Tibial nerve (tissue), 4 donors: Measurements from ENCODE around the gene ETNK1. TPM values are rescaled to one million over a fixed set of nuclear protein-coding genes. Genes with fewer than 3 reads are reported as not detected.

Experiments used
- DNase-seq, 2 donors: peaks; one replicate each; pipeline ENCODE4 v3.0.0-alpha.2; 2019; ENCODE audit warnings: low spot score in 2 of 2
- H3K27ac ChIP-seq, 4 donors: fragments of 200-600 bp; sonication (generic) in 3 of 4; one replicate each; pipeline ENCODE4 v1.5.1; 2017 to 2019; ENCODE audit warnings: mild to moderate bottlenecking in 1 of 4
- H3K27me3 ChIP-seq, 2 donors: fragments of 200-600 bp; sonication (generic) in 1 of 2; one replicate each; pipeline versions ENCODE4 v1.5.1 to v1.6.0; 2017 to 2019
- H3K36me3 ChIP-seq, 3 donors: fragments of 200-600 bp; sonication (generic); one replicate each; pipeline ENCODE4 v1.5.1; 2018 to 2019
- H3K4me1 ChIP-seq, 4 donors: fragments of 200-600 bp; sonication (generic) in 3 of 4; one replicate each; pipeline ENCODE4 v1.5.1; 2017 to 2019
- H3K4me3 ChIP-seq, 4 donors: fragments of 200-600 bp; sonication (generic) in 3 of 4; one replicate each; pipeline ENCODE4 v1.5.1; 2017 to 2019; ENCODE audit warnings: mild to moderate bottlenecking in 1 of 4, moderate library complexity in 1 of 4
- H3K9me3 ChIP-seq, 4 donors: fragments of 200-600 bp; sonication (generic) in 3 of 4; one replicate each; pipeline ENCODE4 v1.5.1; 2017 to 2019
- EP300 ChIP-seq, 2 donors: sonication (generic); formaldehyde crosslinking; IDR thresholded peaks; one replicate each; pipeline ENCODE4 v1.6.1; 2017; ENCODE audit warnings: antibody characterized with exemption in 2 of 2, mild to moderate bottlenecking in 1 of 2
- POLR2A ChIP-seq, 2 donors: fragments of 450-650 bp; IDR thresholded peaks; one replicate each; pipeline ENCODE4 v1.6.1; 2017; ENCODE audit warnings: antibody characterized with exemption in 2 of 2, mild to moderate bottlenecking in 2 of 2, moderate library complexity in 2 of 2
- WGBS, 2 donors: methylation state at CpG; one replicate each; pipeline ENCODE4 v1.1.5; 2018; 5-methylcytosine and 5-hydroxymethylcytosine counted together
- total RNA-seq, 4 donors: library from RNA; depleted of rRNA; stranded (reverse); fragments of >200 nt; gene quantifications; one replicate each; pipeline ENCODE4 v1.1.0, GENCODE V29; 2016
- TF ChIP-seq, protein P1 (sequence below), 5 experiments: fragments of 200-600 bp in 3 of 5; fragments of 450-650 bp in 2 of 5; sonication (generic) in 3 of 5; IDR thresholded peaks; one replicate each; pipeline ENCODE4 v1.5.1; 2016 to 2019; ENCODE audit warnings: antibody characterized with exemption in 5 of 5, mild to moderate bottlenecking in 3 of 5, moderate library complexity in 2 of 5

Gene ETNK1
- total RNA-seq, 4 donors from 2014 or later, result 31.5 to 43.9 (median 36.8) TPM

DNA sequence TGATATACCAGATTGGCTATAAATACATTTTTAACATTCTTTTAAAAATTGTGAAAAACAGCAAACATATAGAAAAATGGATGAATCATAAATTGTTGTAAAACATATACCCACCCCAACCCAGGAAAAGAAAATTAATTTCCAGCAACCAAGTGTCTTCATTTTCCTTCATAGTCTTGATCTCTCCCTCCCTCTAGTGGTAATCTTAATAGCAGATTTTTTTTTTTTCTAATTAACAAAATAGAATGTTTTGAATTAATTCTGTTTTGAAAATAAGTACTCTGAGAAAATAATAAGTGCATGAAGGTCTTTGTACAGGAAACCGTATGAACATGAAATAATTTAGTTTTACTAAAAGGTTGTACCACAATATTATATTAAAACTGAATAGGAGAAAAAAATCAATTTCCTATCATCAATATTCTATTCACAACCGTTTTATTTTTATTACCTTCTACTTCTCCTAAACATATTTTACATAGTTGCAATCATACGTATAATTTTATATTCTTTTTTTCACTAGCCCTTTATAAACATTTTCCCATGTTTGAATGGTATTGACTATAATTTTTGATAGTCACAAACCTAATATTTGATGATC, 7.0 kb downstream of the ETNK1 start:
- no peaks in the 10 kb centered on the region for H3K27me3 ChIP-seq
- H3K27ac ChIP-seq, result no peak overlapping the region
- no peak for TF ChIP-seq POLR2A (IDR thresholded peaks at IDR 0.05)
- TF ChIP-seq, protein P1, sequence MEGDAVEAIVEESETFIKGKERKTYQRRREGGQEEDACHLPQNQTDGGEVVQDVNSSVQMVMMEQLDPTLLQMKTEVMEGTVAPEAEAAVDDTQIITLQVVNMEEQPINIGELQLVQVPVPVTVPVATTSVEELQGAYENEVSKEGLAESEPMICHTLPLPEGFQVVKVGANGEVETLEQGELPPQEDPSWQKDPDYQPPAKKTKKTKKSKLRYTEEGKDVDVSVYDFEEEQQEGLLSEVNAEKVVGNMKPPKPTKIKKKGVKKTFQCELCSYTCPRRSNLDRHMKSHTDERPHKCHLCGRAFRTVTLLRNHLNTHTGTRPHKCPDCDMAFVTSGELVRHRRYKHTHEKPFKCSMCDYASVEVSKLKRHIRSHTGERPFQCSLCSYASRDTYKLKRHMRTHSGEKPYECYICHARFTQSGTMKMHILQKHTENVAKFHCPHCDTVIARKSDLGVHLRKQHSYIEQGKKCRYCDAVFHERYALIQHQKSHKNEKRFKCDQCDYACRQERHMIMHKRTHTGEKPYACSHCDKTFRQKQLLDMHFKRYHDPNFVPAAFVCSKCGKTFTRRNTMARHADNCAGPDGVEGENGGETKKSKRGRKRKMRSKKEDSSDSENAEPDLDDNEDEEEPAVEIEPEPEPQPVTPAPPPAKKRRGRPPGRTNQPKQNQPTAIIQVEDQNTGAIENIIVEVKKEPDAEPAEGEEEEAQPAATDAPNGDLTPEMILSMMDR (IDR thresholded peaks at IDR 0.05), result peak; percentile 29 to 72 (median 56)
- H3K36me3 ChIP-seq, result no peaks in the 10 kb centered on the region
- DNase-seq, result no peak
- WGBS, 2 donors, result 58 to 63% methylated on average over 3 of the region's 3 CpGs
- H3K4me1 ChIP-seq, result peaks cover 0 to 65% (median 13%) of the 10 kb centered on the region in 4 donors
- H3K9me3 ChIP-seq, result no peaks in the 10 kb centered on the region
- no peak overlapping the region for H3K4me3 ChIP-seq

DNA sequence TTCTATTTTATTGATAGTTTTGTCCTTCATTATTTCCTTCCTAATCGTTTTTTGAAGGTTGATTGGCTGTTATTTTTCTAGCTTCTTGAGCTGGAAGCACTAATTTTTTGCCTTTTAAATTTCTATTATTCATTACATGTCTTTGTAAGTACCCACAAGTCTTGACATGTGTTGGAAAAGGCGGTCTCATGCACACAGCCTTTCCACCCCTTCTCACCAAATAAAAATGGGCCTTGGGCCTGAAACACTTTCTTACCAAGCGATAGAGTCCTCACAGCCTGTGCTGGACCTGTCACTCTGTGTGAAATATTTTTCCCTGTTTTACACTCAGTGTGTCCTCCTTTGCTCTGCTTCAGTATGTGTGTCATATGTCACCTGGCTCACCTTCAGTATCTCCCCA, 9.9 kb downstream of the ETNK1 start:
- H3K4me3 ChIP-seq, result no peak overlapping the region
- peaks cover 0 to 45% (median 5%) of the 10 kb centered on the region in 4 donors for H3K4me1 ChIP-seq
- no peak overlapping the region for H3K27ac ChIP-seq
- no peak for TF ChIP-seq EP300 (IDR thresholded peaks at IDR 0.05)
- TF ChIP-seq, protein P1 (IDR thresholded peaks at IDR 0.05), result no peak
- TF ChIP-seq POLR2A (IDR thresholded peaks at IDR 0.05), result no peak
- 92 to 93% methylated on average over 3 of the region's 3 CpGs for WGBS, 2 donors
- no peaks in the 10 kb centered on the region for H3K9me3 ChIP-seq
- no peaks in the 10 kb centered on the region for H3K36me3 ChIP-seq
- no peak for DNase-seq
- H3K27me3 ChIP-seq, result no peaks in the 10 kb centered on the region

DNA sequence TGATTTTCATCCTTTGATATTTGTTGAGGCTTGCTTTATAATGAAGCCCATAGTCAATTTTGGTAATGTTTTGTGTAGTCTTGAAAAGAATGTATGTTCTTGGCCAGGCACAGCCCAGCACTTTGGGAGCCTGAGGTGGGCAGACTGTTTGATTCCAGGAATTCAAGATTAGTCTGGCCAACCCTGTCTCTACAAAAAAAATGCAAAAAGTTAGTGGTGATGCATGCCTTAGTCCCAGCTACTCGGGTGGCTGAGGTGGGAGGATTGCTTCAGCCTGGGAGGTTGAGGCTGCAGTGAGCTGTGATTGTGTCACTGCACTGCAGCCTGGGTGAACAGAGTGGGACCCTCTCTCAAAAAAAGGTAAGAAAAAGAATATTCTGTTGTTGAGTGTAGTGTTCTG, 10.8 kb downstream of the ETNK1 start:
- Histone ChIP-seq H3K4me3 (no peak overlapping the region), H3K27ac (no peak overlapping the region), H3K36me3 (no peaks in the 10 kb centered on the region), H3K4me1 (peaks cover 0 to 41% (median 5%) of the 10 kb centered on the region in 4 donors), H3K9me3 (no peaks in the 10 kb centered on the region), H3K27me3 (no peaks in the 10 kb centered on the region)
- TF ChIP-seq EP300 (IDR thresholded peaks at IDR 0.05) (no peak), POLR2A (IDR thresholded peaks at IDR 0.05) (no peak)
- TF ChIP-seq, protein P1 (IDR thresholded peaks at IDR 0.05), result no peak
- DNase-seq, result no peak
- WGBS, 2 donors, result 53 to 57% methylated on average over 1 of the region's 1 CpG

DNA sequence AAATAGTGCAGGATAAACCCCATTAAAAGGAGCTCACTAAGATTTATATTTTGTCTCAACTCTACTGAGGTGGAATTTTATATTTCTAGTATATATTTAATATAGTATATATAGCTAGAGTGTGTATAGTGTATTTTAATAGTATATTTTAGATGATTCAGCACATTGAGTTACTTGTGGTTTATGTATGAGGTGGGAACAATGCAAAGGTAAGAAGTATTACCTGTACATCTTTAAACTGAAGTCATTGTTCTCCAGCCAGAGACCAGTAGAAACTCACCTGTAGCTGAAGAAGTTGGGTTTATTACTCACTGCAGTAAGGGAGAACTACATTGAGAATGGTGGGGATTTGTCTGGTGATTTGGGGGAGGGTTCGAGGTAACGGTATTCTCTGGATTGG, 15.9 kb downstream of the ETNK1 start:
- no peaks in the 10 kb centered on the region for H3K9me3 ChIP-seq
- H3K4me3 ChIP-seq, result no peak overlapping the region
- DNase-seq, result no peak
- TF ChIP-seq POLR2A (IDR thresholded peaks at IDR 0.05) (no peak), EP300 (IDR thresholded peaks at IDR 0.05) (no peak)
- TF ChIP-seq, protein P1 (IDR thresholded peaks at IDR 0.05), result no peak
- H3K27me3 ChIP-seq, result no peaks in the 10 kb centered on the region
- H3K27ac ChIP-seq, result no peak overlapping the region
- peaks cover 0 to 43% (median 2%) of the 10 kb centered on the region in 4 donors for H3K4me1 ChIP-seq
- no peaks in the 10 kb centered on the region for H3K36me3 ChIP-seq
- 94 to 96% methylated on average over 2 of the region's 2 CpGs for WGBS, 2 donors

DNA sequence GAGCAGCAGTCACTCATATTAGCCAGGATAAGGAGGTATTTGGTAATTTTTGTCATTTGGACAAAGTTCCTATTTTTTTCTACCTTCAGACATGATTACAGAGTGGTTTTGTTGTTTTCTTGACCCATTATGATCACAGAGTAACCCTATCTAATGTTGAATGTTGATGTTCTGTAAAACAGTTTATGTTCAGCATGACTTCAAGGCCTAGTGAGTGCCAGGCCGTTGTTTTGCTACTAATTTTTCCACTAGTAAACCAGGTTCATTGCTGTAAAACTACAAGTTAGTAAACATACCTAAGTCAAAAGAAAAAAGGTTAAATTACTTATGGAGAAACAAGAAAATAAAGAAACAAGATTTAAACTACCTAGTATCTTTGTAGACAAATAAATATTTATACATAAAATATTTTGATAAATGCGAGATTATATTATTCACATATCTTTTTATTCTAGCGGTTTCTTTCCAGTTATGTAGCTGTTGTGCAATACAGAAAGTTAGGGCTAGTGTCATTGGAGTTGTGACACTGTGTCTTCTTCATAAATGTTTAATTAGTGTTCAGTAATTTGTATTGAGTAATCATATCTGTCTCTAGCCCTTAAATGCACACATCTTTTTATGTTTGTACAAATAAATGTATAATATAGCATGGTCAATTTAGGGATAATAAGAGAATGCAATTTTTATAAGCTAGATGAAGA, 16.5 kb downstream of the ETNK1 start:
- no peak overlapping the region for H3K27ac ChIP-seq
- H3K4me3 ChIP-seq, result no peak overlapping the region
- no peak for DNase-seq
- H3K36me3 ChIP-seq, result no peaks in the 10 kb centered on the region
- H3K4me1 ChIP-seq, result peaks cover 0 to 41% (median 2%) of the 10 kb centered on the region in 4 donors
- TF ChIP-seq POLR2A (IDR thresholded peaks at IDR 0.05) (no peak), EP300 (IDR thresholded peaks at IDR 0.05) (no peak)
- TF ChIP-seq, protein P1 (IDR thresholded peaks at IDR 0.05), result no peak
- no peaks in the 10 kb centered on the region for H3K9me3 ChIP-seq
- 80 to 85% methylated on average over 3 of the region's 3 CpGs for WGBS, 2 donors
- no peaks in the 10 kb centered on the region for H3K27me3 ChIP-seq
